ENCODE data around the gene C2CD5. TPM values are rescaled to one million over a fixed set of nuclear protein-coding genes. Genes with fewer than 3 reads are reported as not detected.

C2CD5 gene, protein sequence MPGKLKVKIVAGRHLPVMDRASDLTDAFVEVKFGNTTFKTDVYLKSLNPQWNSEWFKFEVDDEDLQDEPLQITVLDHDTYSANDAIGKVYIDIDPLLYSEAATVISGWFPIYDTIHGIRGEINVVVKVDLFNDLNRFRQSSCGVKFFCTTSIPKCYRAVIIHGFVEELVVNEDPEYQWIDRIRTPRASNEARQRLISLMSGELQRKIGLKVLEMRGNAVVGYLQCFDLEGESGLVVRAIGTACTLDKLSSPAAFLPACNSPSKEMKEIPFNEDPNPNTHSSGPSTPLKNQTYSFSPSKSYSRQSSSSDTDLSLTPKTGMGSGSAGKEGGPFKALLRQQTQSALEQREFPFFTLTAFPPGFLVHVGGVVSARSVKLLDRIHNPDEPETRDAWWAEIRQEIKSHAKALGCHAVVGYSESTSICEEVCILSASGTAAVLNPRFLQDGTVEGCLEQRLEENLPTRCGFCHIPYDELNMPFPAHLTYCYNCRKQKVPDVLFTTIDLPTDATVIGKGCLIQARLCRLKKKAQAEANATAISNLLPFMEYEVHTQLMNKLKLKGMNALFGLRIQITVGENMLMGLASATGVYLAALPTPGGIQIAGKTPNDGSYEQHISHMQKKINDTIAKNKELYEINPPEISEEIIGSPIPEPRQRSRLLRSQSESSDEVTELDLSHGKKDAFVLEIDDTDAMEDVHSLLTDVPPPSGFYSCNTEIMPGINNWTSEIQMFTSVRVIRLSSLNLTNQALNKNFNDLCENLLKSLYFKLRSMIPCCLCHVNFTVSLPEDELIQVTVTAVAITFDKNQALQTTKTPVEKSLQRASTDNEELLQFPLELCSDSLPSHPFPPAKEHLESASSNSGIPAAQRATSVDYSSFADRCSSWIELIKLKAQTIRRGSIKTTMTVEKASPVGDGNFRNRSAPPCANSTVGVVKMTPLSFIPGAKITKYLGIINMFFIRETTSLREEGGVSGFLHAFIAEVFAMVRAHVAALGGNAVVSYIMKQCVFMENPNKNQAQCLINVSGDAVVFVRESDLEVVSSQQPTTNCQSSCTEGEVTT
- total RNA-seq = 10 to 100 TPM; 17.4 to 79.1 (median 51.6) TPM
- 10 to 100 TPM; 12.2 to 31.6 (median 13.4) TPM for polyA plus RNA-seq
- long read RNA-seq, donor 1, partial matches to known transcripts = 6 of 6 reads
- long read RNA-seq, donor 1, other reads (novel, unspliced or antisense) = 0 of 6 reads
- long read RNA-seq, donor 2, partial matches to known transcripts = 0 of 1 reads
- long read RNA-seq, donor 2, other reads (novel, unspliced or antisense) = 0 of 1 reads
- long read RNA-seq, donor 3, partial matches to known transcripts = 5 of 5 reads
- long read RNA-seq, donor 3, other reads (novel, unspliced or antisense) = 0 of 5 reads
- long read RNA-seq, donor 4 = 0 reads
- long read RNA-seq, donor 5, partial matches to known transcripts = 0 of 2 reads
- long read RNA-seq, donor 5, other reads (novel, unspliced or antisense) = 0 of 2 reads
- long read RNA-seq, donor 6, full-length matches to known transcripts = 5 of 233 reads
- long read RNA-seq, donor 6, partial matches to known transcripts = 164 of 233 reads
- long read RNA-seq, donor 6, other reads (novel, unspliced or antisense) = 64 of 233 reads
- long read RNA-seq, donor 7, full-length matches to known transcripts = 3 of 10 reads
- long read RNA-seq, donor 7, partial matches to known transcripts = 7 of 10 reads
- long read RNA-seq, donor 7, other reads (novel, unspliced or antisense) = 0 of 10 reads
- long read RNA-seq, donor 8, partial matches to known transcripts = 6 of 6 reads
- long read RNA-seq, donor 8, other reads (novel, unspliced or antisense) = 0 of 6 reads
- long read RNA-seq, donor 9, partial matches to known transcripts = 0 of 1 reads
- long read RNA-seq, donor 9, other reads (novel, unspliced or antisense) = 0 of 1 reads
- long read RNA-seq, donor 10, partial matches to known transcripts = 18 of 18 reads
- long read RNA-seq, donor 10, other reads (novel, unspliced or antisense) = 0 of 18 reads

- H3K27ac ChIP-seq = peak within 1 kb of the TSS; percentile 95 to 98 (median 96)
- intact Hi-C loops (cut with DNase I; ENCODE audit: low total_unique reads) = no loop called here
These were observed at the start of gene C2CD5 for GRCh38 chr12:22544038-22544979. Gene C2CD5, minus strand, starts transcription at chr12:22544542. Its CDS starts 392 bp downstream, at chr12:22544150.

DNA sequence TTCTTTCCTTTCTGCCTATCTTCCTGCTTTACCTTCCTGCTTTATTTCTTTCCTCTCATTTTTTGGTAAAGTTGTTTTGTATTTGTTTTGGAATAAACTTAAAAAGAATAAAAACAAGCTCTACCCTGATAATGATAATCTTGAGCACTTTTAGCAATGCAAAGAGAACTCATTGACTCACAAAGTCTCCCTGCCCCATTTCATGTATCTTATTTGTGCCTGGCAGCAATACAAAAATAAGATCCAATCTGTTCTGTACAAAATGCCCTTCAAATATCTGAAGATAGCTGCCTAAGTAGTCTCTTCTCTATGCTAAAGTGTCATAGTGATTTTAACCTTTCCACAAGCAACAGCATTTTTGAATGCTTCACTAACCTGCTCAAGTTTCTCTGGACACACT lies 49.5 kb upstream of the C2CD5 start:
- intact Hi-C loops (cut with DNase I; ENCODE audit: low total_unique reads) = no loop called here
- Histone ChIP-seq H3K9me3 (no peaks in the 10 kb centered on the region), H3K27me3 (no peaks in the 10 kb centered on the region), H3K27ac (no peak overlapping the region), H3K36me3 (no peaks in the 10 kb centered on the region), H3K4me3 (no peak overlapping the region), H3K4me1 (no peaks in the 10 kb centered on the region)
- TF ChIP-seq, protein P1, sequence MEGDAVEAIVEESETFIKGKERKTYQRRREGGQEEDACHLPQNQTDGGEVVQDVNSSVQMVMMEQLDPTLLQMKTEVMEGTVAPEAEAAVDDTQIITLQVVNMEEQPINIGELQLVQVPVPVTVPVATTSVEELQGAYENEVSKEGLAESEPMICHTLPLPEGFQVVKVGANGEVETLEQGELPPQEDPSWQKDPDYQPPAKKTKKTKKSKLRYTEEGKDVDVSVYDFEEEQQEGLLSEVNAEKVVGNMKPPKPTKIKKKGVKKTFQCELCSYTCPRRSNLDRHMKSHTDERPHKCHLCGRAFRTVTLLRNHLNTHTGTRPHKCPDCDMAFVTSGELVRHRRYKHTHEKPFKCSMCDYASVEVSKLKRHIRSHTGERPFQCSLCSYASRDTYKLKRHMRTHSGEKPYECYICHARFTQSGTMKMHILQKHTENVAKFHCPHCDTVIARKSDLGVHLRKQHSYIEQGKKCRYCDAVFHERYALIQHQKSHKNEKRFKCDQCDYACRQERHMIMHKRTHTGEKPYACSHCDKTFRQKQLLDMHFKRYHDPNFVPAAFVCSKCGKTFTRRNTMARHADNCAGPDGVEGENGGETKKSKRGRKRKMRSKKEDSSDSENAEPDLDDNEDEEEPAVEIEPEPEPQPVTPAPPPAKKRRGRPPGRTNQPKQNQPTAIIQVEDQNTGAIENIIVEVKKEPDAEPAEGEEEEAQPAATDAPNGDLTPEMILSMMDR (IDR thresholded peaks at IDR 0.05) = no peak
- TF ChIP-seq POLR2A (IDR thresholded peaks at IDR 0.05) (no peak), POLR2AphosphoS5 (IDR thresholded peaks at IDR 0.05) (no peak), EP300 (IDR thresholded peaks at IDR 0.05) (no peak)
- no peak for DNase-seq

More at GRCh38 chr12:22544038-22544979, at the start of gene C2CD5:
- Histone ChIP-seq H3K27me3 (no peaks in the 10 kb centered on the region), H3K4me1 (peaks cover 16 to 46% (median 37%) of the 10 kb centered on the region in 4 donors), H3K4me3 (peak within 1 kb of the TSS; percentile 71 to 93 (median 82)), H3K36me3 (peaks cover 0 to 4% (median 0%) of the 10 kb centered on the region in 4 donors), H3K9me3 (no peaks in the 10 kb centered on the region)
- 2 to 3% (median 2%) methylated on average over 39 to 80 of the region's 80 CpGs for WGBS, 5 donors
- TF ChIP-seq POLR2AphosphoS5 (IDR thresholded peaks at IDR 0.05) = peak; percentile 73 to 90 (median 85)
- TF ChIP-seq, protein P1 (IDR thresholded peaks at IDR 0.05) = peak in 4 of 7 experiments; percentile 9 to 35 (median 28)
- TF ChIP-seq POLR2A (IDR thresholded peaks at IDR 0.05) = peak in 2 of 4 donors; percentile 52 to 66
- TF ChIP-seq EP300 (IDR thresholded peaks at IDR 0.05) = no peak
- DNase-seq = peak; percentile 97 to 99

DNA sequence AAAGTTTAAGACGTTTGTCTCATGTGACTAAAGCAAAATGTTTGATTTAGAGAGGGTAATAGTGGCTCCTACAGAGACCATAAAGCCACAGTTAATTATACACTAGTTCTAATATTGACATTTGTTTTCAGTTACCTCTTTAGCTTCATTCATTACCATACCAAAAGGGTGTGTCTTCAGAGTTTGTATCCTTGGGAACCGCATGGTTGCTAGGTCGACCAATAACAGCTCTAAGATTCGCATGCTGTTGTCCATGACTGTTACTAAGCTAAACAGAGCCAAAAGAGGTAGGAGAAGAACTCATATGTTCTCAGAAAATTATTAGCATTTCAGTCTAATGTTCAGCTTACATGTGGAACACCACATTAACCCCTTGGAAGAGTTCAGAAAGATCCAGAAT lies 44.5 kb upstream of the C2CD5 start:
- Histone ChIP-seq H3K4me1 (no peaks in the 10 kb centered on the region), H3K4me3 (no peak overlapping the region), H3K27me3 (no peaks in the 10 kb centered on the region), H3K9me3 (no peaks in the 10 kb centered on the region), H3K36me3 (no peaks in the 10 kb centered on the region), H3K27ac (no peak overlapping the region)
- 29 to 44% (median 37%) methylated on average over 4 of the region's 4 CpGs for WGBS, 5 donors
- DNase-seq = peak in 1 of 2 donors; percentile 91
- intact Hi-C loops (cut with DNase I; ENCODE audit: low total_unique reads) = no loop called here
- TF ChIP-seq POLR2AphosphoS5 (IDR thresholded peaks at IDR 0.05) (peak in 1 of 3 donors; percentile 24), POLR2A (IDR thresholded peaks at IDR 0.05) (no peak)

Data from stomach (tissue), 19 donors.